ENCODE results near the gene EXD3.
"Not testable (repeated sequence)": the region's sequence is repeated elsewhere in the genome, so short reads cannot be mapped to it uniquely, and the experiment has no call there.

The EXD3 gene

GRCh38 chr9:137327641-137328550 lies 95.1 kb downstream of the EXD3 start:
- DNase-seq, result not testable (repeated sequence)

GRCh38 chr9:137326445-137327065 lies 96.4 kb downstream of the EXD3 start:
- no peak for DNase-seq

- DNase-seq, result no peak
Observed at GRCh38 chr9:137325799-137326198, 97.2 kb downstream of the EXD3 start.

- DNase-seq, result no peak
Observed at GRCh38 chr9:137325124-137325523, 97.8 kb downstream of the EXD3 start.

GRCh38 chr9:137323531-137324331 lies 99.2 kb downstream of the EXD3 start:
- DNase-seq, result no peak

- no peak for DNase-seq
Observed at GRCh38 chr9:137321726-137322361, 101.1 kb downstream of the EXD3 start.

GRCh38 chr9:137320555-137321384 lies 102.2 kb downstream of the EXD3 start:
- no peak for DNase-seq

GRCh38 chr9:137319739-137320551 lies 103.0 kb downstream of the EXD3 start:
- no peak for DNase-seq

GRCh38 chr9:137319011-137319738 lies 103.8 kb downstream of the EXD3 start:
- DNase-seq, result no peak

GRCh38 chr9:137318602-137319001 lies 104.4 kb downstream of the EXD3 start:
- DNase-seq, result no peak

- DNase-seq, result no peak
Observed at GRCh38 chr9:137317718-137318511, 105.0 kb downstream of the EXD3 start.

GRCh38 chr9:137317021-137317717 lies 105.8 kb downstream of the EXD3 start:
- no peak for DNase-seq

GRCh38 chr9:137316012-137316981 lies 106.7 kb downstream of the EXD3 start:
- no peak for DNase-seq

GRCh38 chr9:137315581-137316011 lies 107.4 kb downstream of the EXD3 start:
- DNase-seq, result no peak

GRCh38 chr9:137314561-137315560 lies 108.1 kb downstream of the EXD3 start:
- DNase-seq, result no peak

- no peak for DNase-seq
Observed at GRCh38 chr9:137313956-137314560, 108.9 kb downstream of the EXD3 start.
